Naive B cell (primary cell): ENCODE results near the gene LUC7L3. TPM values are rescaled to one million over a fixed set of nuclear protein-coding genes. Genes with fewer than 3 reads are reported as not detected.
"Not testable (repeated sequence)": the region's sequence is repeated elsewhere in the genome, so short reads cannot be mapped to it uniquely, and the experiment has no call there.

Experiments
- ATAC-seq, 2 donors: fragments of 150-1000 bp; cut with Tn5 transposase; 2 replicates each; pipeline ENCODE4 v1.10.0; 2021; ENCODE audit warnings: low read depth in 2 of 2, mild to moderate bottlenecking in 2 of 2, moderate library complexity in 2 of 2
- DNase-seq: peaks from one replicate; pipeline ENCODE4 v3.0.0; 2022
- H3K27ac Mint-ChIP-seq, 6 donors: one replicate each; pipeline ENCODE4 v1.8.0; 2020 to 2022; ENCODE audit warnings: mild to moderate bottlenecking in 6 of 6, mixed read lengths in 6 of 6, moderate library complexity in 5 of 6, inconsistent platforms in 2 of 6
- H3K27me3 Mint-ChIP-seq, 3 donors: one replicate each; pipeline ENCODE4 v1.8.0; 2021 to 2022; ENCODE audit warnings: mixed read lengths in 3 of 3, mild to moderate bottlenecking in 1 of 3
- H3K36me3 Mint-ChIP-seq, 2 donors: one replicate each; pipeline ENCODE4 v1.8.0; 2020 to 2022; ENCODE audit warnings: mixed read lengths in 2 of 2, inconsistent platforms in 1 of 2, mild to moderate bottlenecking in 1 of 2
- H3K4me1 Mint-ChIP-seq, 3 donors: one replicate each; pipeline ENCODE4 v1.8.0; 2020 to 2022; ENCODE audit warnings: mixed read lengths in 3 of 3, inconsistent platforms in 1 of 3, mild to moderate bottlenecking in 1 of 3, moderate library complexity in 1 of 3
- H3K4me3 Mint-ChIP-seq, 8 donors: one replicate each; pipeline ENCODE4 v1.8.0; 2020 to 2022; ENCODE audit warnings: mild to moderate bottlenecking in 8 of 8, mixed read lengths in 8 of 8, moderate library complexity in 8 of 8, inconsistent platforms in 2 of 8
- H3K9me3 Mint-ChIP-seq, 7 donors: one replicate each; pipeline ENCODE4 v1.8.0; 2020 to 2022; ENCODE audit warnings: mixed read lengths in 7 of 7, mild to moderate bottlenecking in 5 of 7, inconsistent platforms in 2 of 7, moderate library complexity in 1 of 7
- polyA plus RNA-seq, 6 donors: library from polyadenylated mRNA; unstranded; fragments of 300-500 nt; fragmentation: Illumina TruSeq; gene quantifications; one replicate each; pipeline ENCODE4 v1.2.3, GENCODE V29; 2021; ENCODE audit warnings: low read depth in 6 of 6

LUC7L3 gene
- polyA plus RNA-seq, 6 donors from 2014 or later, result 35.9 to 106 (median 54.9) TPM

- ATAC-seq, result peak; percentile 10
- H3K36me3 Mint-ChIP-seq, result peaks cover 4 to 5% of the 10 kb centered on the region in 2 donors
- H3K4me1 Mint-ChIP-seq, result peaks cover 29 to 53% (median 30%) of the 10 kb centered on the region in 3 donors
- peak overlapping the region; percentile 93 to 99 (median 98) for H3K27ac Mint-ChIP-seq
- H3K27me3 Mint-ChIP-seq, result no peaks in the 10 kb centered on the region
- peak overlapping the region; percentile 84 to 99 (median 95) for H3K4me3 Mint-ChIP-seq
- DNase-seq, result no peak
- no peaks in the 10 kb centered on the region for H3K9me3 Mint-ChIP-seq
Measured at GRCh38 chr17:50708050-50709000, 11.1 kb upstream of the LUC7L3 start.

- not testable (repeated sequence) for H3K27me3 Mint-ChIP-seq, H3K36me3 Mint-ChIP-seq, ATAC-seq, H3K9me3 Mint-ChIP-seq, DNase-seq
- peaks cover 22 to 46% (median 23%) of the 10 kb centered on the region in 3 donors for H3K4me1 Mint-ChIP-seq
- peak overlapping the region in 5 of 6 donors; percentile 32 to 99 (median 97) for H3K27ac Mint-ChIP-seq
- H3K4me3 Mint-ChIP-seq, result peak overlapping the region in 6 of 8 donors; percentile 9 to 96 (median 91)
Measured at GRCh38 chr17:50709053-50709452, 10.3 kb upstream of the LUC7L3 start.

- Mint-ChIP-seq H3K36me3 (no peaks in the 10 kb centered on the region), H3K4me1 (peaks cover 21 to 39% (median 22%) of the 10 kb centered on the region in 3 donors), H3K27ac (peak overlapping the region in 1 of 6 donors; percentile 91), H3K9me3 (no peaks in the 10 kb centered on the region), H3K27me3 (no peaks in the 10 kb centered on the region), H3K4me3 (peak overlapping the region in 2 of 8 donors; percentile 38 to 47)
- ATAC-seq (no peak), DNase-seq (no peak)
Measured at GRCh38 chr17:50710025-50710424, 9.4 kb upstream of the LUC7L3 start.

- H3K9me3 Mint-ChIP-seq, result no peaks in the 10 kb centered on the region
- DNase-seq (no peak), ATAC-seq (no peak)
- H3K27ac Mint-ChIP-seq, result peak overlapping the region in 1 of 6 donors; percentile 69
- H3K4me1 Mint-ChIP-seq, result peaks cover 20 to 34% (median 21%) of the 10 kb centered on the region in 3 donors
- no peaks in the 10 kb centered on the region for H3K27me3 Mint-ChIP-seq
- H3K4me3 Mint-ChIP-seq, result peak overlapping the region in 1 of 8 donors; percentile 8
- H3K36me3 Mint-ChIP-seq, result no peaks in the 10 kb centered on the region
Measured at GRCh38 chr17:50710650-50711049, 8.8 kb upstream of the LUC7L3 start.

- Mint-ChIP-seq H3K36me3 (no peaks in the 10 kb centered on the region), H3K27ac (no peak overlapping the region), H3K4me1 (peaks cover 16 to 23% (median 21%) of the 10 kb centered on the region in 3 donors), H3K27me3 (no peaks in the 10 kb centered on the region), H3K9me3 (no peaks in the 10 kb centered on the region), H3K4me3 (no peak overlapping the region)
- ATAC-seq, result no peak
- no peak for DNase-seq
Measured at GRCh38 chr17:50712641-50713040, 6.8 kb upstream of the LUC7L3 start.

GRCh38 chr17:50715471-50715870 lies 3.9 kb upstream of the LUC7L3 start:
- H3K27ac Mint-ChIP-seq, result no peak overlapping the region
- DNase-seq (no peak), ATAC-seq (no peak)
- no peaks in the 10 kb centered on the region for H3K27me3 Mint-ChIP-seq
- H3K9me3 Mint-ChIP-seq, result no peaks in the 10 kb centered on the region
- H3K36me3 Mint-ChIP-seq, result no peaks in the 10 kb centered on the region
- H3K4me1 Mint-ChIP-seq, result peaks cover 12 to 17% (median 12%) of the 10 kb centered on the region in 3 donors
- H3K4me3 Mint-ChIP-seq, result peak overlapping the region in 1 of 8 donors; percentile 44

GRCh38 chr17:50719924-50720794 lies 756 bp downstream of the LUC7L3 start:
- H3K27me3 Mint-ChIP-seq, result no peaks in the 10 kb centered on the region
- H3K27ac Mint-ChIP-seq, result peak overlapping the region; percentile 65 to 99 (median 98)
- H3K9me3 Mint-ChIP-seq, result no peaks in the 10 kb centered on the region

GRCh38 chr17:50721194-50722010 lies 2.0 kb downstream of the LUC7L3 start:
- Mint-ChIP-seq H3K4me3 (peak overlapping the region; percentile 93 to 99 (median 98)), H3K4me1 (peaks cover 36 to 60% (median 52%) of the 10 kb centered on the region in 3 donors), H3K9me3 (no peaks in the 10 kb centered on the region), H3K27me3 (no peaks in the 10 kb centered on the region), H3K36me3 (no peaks in the 10 kb centered on the region), H3K27ac (peak overlapping the region; percentile 20 to 98 (median 83))
- ATAC-seq (no peak), DNase-seq (no peak)

More at GRCh38 chr17:50719924-50720794, 756 bp downstream of the LUC7L3 start:
- no peaks in the 10 kb centered on the region for H3K36me3 Mint-ChIP-seq
- peaks cover 30 to 54% (median 45%) of the 10 kb centered on the region in 3 donors for H3K4me1 Mint-ChIP-seq
- H3K4me3 Mint-ChIP-seq, result peak overlapping the region; percentile 93 to 99 (median 98)
- DNase-seq (no peak), ATAC-seq (no peak)

GRCh38 chr17:50722746-50723145 lies 3.3 kb downstream of the LUC7L3 start:
- H3K27me3 Mint-ChIP-seq, result no peaks in the 10 kb centered on the region
- DNase-seq (no peak), ATAC-seq (no peak)
- peak overlapping the region in 7 of 8 donors; percentile 31 to 98 (median 75) for H3K4me3 Mint-ChIP-seq
- peaks cover 7% of the 10 kb centered on the region in 2 donors for H3K36me3 Mint-ChIP-seq
- H3K9me3 Mint-ChIP-seq, result peaks cover 0 to 4% (median 0%) of the 10 kb centered on the region in 7 donors
- peak overlapping the region in 1 of 6 donors; percentile 76 for H3K27ac Mint-ChIP-seq
- H3K4me1 Mint-ChIP-seq, result peaks cover 46 to 72% (median 61%) of the 10 kb centered on the region in 3 donors

GRCh38 chr17:50724622-50725021 lies 5.2 kb downstream of the LUC7L3 start:
- not testable (repeated sequence) for ATAC-seq, H3K36me3 Mint-ChIP-seq, DNase-seq, H3K4me3 Mint-ChIP-seq, H3K9me3 Mint-ChIP-seq, H3K27me3 Mint-ChIP-seq
- Mint-ChIP-seq H3K4me1 (peaks cover 53 to 80% (median 56%) of the 10 kb centered on the region in 3 donors), H3K27ac (peak overlapping the region in 1 of 6 donors; percentile 69)

- ATAC-seq, result no peak
- Mint-ChIP-seq H3K27ac (peak overlapping the region in 1 of 6 donors; percentile 77), H3K9me3 (peaks cover 0 to 4% (median 0%) of the 10 kb centered on the region in 7 donors), H3K4me1 (peaks cover 41 to 78% (median 44%) of the 10 kb centered on the region in 3 donors), H3K36me3 (peaks cover 7 to 8% of the 10 kb centered on the region in 2 donors), H3K27me3 (no peaks in the 10 kb centered on the region), H3K4me3 (peak overlapping the region in 4 of 8 donors; percentile 6 to 57 (median 46))
- no peak for DNase-seq
Measured at GRCh38 chr17:50725769-50726655, 6.6 kb downstream of the LUC7L3 start.

- Mint-ChIP-seq H3K27ac (no peak overlapping the region), H3K27me3 (no peaks in the 10 kb centered on the region), H3K4me1 (peaks cover 39 to 75% (median 43%) of the 10 kb centered on the region in 3 donors), H3K36me3 (peaks cover 7 to 8% of the 10 kb centered on the region in 2 donors), H3K4me3 (no peak overlapping the region), H3K9me3 (peaks cover 0 to 4% (median 0%) of the 10 kb centered on the region in 7 donors)
- DNase-seq (no peak), ATAC-seq (no peak)
Measured at GRCh38 chr17:50728112-50728429, 8.7 kb downstream of the LUC7L3 start.
